ENCODE results near the gene SLC35E4. TPM values are rescaled to one million over a fixed set of nuclear protein-coding genes. Genes with fewer than 3 reads are reported as not detected.
"Not testable (repeated sequence)": the region's sequence is repeated elsewhere in the genome, so short reads cannot be mapped to it uniquely, and the experiment has no call there.

The SLC35E4 gene
- polyA plus RNA-seq, 1 of the 3 experiments (the other 2 are of a cell fraction) = 2.8 TPM

DNA sequence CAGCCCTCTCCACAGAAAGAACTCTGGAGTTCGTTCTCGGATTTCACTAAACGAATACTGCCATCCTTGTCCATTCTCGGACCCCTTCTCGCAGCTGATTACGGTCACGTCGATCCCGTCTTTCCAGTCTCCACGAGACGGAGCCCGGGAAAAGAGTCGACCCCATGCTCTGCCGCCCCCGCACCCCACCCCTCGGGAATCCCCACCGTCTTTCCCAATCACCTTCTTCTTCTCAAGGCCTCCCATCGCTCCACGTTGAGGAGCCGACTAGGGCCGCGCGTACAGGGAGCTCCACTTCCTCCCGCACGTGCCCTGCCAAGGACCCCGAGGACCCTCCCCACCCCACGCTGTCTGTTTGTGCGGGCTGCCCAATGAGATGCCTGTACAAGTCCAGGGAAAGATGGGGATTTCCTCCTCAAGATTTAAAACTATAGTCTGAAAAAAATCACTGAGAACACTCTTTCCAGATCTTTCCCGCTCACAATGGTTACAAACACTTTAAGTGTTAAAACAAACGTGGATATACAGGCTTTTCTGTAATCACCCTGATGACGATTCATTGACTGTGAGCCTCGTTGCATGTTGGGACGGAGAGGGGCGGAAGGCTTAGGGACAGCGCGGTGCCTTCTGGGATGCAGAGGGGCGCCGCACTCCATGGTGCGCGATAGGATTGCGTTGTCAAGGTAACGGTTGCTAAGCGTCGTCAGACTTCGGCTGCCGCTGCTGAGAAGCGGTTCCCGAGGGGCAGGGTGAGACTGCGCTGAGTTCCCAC is 43.8 kb upstream of the SLC35E4 start, which contains the start of gene PES1 (continued):
- no peak for TF ChIP-seq RCOR1 (IDR thresholded peaks at IDR 0.05; ENCODE audit: low read length)
- no peak for TF ChIP-seq EZH2phosphoT487 (IDR thresholded peaks at IDR 0.05; ENCODE audit: borderline replicate concordance, low read depth)
- TF ChIP-seq RFX5 (IDR thresholded peaks at IDR 0.05; ENCODE audit: low read length) = peak; percentile 72
- TF ChIP-seq, protein P1, sequence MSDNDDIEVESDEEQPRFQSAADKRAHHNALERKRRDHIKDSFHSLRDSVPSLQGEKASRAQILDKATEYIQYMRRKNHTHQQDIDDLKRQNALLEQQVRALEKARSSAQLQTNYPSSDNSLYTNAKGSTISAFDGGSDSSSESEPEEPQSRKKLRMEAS (IDR thresholded peaks at IDR 0.05; ENCODE audit: low read depth) = peak; percentile 98
- peak; percentile 81; the same call in 1 of the 2 replicates for TF ChIP-seq SIN3A (IDR thresholded peaks at IDR 0.05; ENCODE audit: borderline replicate concordance, low read depth, low read length)

DNA sequence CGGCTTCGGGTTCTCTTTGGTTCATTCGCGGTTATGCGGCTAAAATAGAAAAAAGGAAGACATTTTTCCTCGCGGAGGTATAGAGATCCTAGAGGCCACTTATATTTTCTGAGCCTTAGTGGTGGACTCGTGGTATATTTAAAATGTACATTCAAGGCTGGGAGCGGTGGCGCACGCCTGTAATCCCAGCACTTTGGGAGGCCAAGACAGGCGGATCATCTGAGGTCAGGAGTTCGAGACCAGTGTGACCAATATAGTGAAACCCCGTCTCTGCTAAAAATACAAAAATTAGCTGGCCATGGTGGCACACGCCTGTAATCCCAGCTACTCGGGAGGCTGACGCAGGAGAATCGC is 43.2 kb upstream of the SLC35E4 start:
- Histone ChIP-seq H3K79me2 (ENCODE audit: insufficient read depth) (peaks cover 39% of the 10 kb centered on the region), H3K4me1 (ENCODE audit: control insufficient read depth in 1 of 2, insufficient read depth in 2 of 2, low read depth in 1 of 2, low read length in 1 of 2) (peaks cover 3 to 11% of the 10 kb centered on the region in 2 experiments; a peak in 3 of 4 replicates), H3K4me3 (ENCODE audit: low read depth in 2 of 2, low read length in 1 of 2) (peak overlapping the region; percentile 20 to 51; a peak in 3 of 4 replicates), H2AFZ (ENCODE audit: low read depth) (peak overlapping the region; percentile 73; the same call in 1 of the 2 replicates), H3K36me3 (replicated peaks in 1 of 2; ENCODE audit: control insufficient read depth in 1 of 2, insufficient read depth in 2 of 2, low read length in 1 of 2) (peaks cover 15 to 20% of the 10 kb centered on the region in 2 experiments), H3K27ac (ENCODE audit: low read depth in 2 of 2, low read length in 1 of 2) (peak overlapping the region in 1 of 2 experiments; percentile 80; a peak in 2 of 4 replicates), H4K20me1 (ENCODE audit: insufficient read depth) (peaks cover 15% of the 10 kb centered on the region; the same call in 1 of the 2 replicates), H3K4me2 (peak overlapping the region; percentile 78; the same call in 1 of the 2 replicates)
- not testable (repeated sequence) for H3K9ac ChIP-seq; H3K9me3 ChIP-seq; DNase-seq; H3K9me2 ChIP-seq; H3F3A ChIP-seq (replicated peaks; ENCODE audit: insufficient read depth); H3K27me3 ChIP-seq (ENCODE audit: insufficient read depth)
- 0 out of 2 replicates have a peak, but pooled peaks have one; percentile 3 for TF ChIP-seq SIN3A (IDR thresholded peaks at IDR 0.05; ENCODE audit: borderline replicate concordance, low read depth, low read length)
- WGBS (ENCODE audit: low lambda C conversion rate) = 32% methylated on average over 18 of the region's 18 CpGs
- ChIA-PET CTCF (interaction anchor here (1.1 to 2.3 kb wide), 6 partner anchors 10 to 493 kb away, joined by 3 to 13 read pairs (median 5); partner anchors contain the start of gene SLC35E4), POLR2A (interaction anchor here (0.7 to 1.9 kb wide), 7 partner anchors 11 to 169 kb away, joined by 3 to 6 read pairs (median 5); partner anchors contain the start of gene TCN2)

DNA sequence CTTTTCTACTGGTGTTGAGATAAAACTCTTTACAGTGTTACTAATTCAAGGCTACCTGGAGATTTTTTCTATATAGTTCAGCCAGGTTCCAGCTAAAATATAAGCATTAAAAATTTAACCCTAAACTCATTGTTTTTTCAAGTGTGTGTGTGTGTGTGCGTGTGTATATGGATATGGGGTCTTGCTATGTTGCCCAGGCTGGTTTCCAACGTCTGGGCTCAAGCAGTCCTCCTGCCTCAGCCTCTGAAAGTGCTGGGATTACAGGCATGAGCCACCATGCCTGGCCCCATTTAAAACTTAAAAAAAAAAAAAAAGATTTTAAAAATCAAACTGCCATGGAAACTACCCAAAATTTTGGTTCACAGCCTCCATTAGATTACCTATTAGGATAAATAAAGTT is 39.4 kb upstream of the SLC35E4 start:
- H3K27ac ChIP-seq (ENCODE audit: low read depth in 2 of 2, low read length in 1 of 2) = no peak overlapping the region
- H3K27me3 ChIP-seq (ENCODE audit: insufficient read depth) = peaks cover 8% of the 10 kb centered on the region; the same call in 1 of the 2 replicates
- no peak overlapping the region for H3K9ac ChIP-seq
- CTCF ChIA-PET = interaction anchor here (0.7 to 2.1 kb wide), 2 partner anchors 10 to 39 kb away, joined by 3 to 7 read pairs; no protein-coding TSS in a partner anchor
- 57% methylated on average over 2 of the region's 2 CpGs for WGBS (ENCODE audit: low lambda C conversion rate)
- H3K4me2 ChIP-seq = no peak overlapping the region
- no peaks in the 10 kb centered on the region for H4K20me1 ChIP-seq (ENCODE audit: insufficient read depth)
- no peaks in the 10 kb centered on the region for H3K36me3 ChIP-seq (replicated peaks in 1 of 2; ENCODE audit: control insufficient read depth in 1 of 2, insufficient read depth in 2 of 2, low read length in 1 of 2)
- peaks cover 5% of the 10 kb centered on the region for H3K79me2 ChIP-seq (ENCODE audit: insufficient read depth)
- H3K4me1 ChIP-seq (ENCODE audit: control insufficient read depth in 1 of 2, insufficient read depth in 2 of 2, low read depth in 1 of 2, low read length in 1 of 2) = peaks cover 0 to under 1% of the 10 kb centered on the region in 2 experiments; a peak in 1 of 4 replicates
- POLR2A ChIA-PET = no interaction called here
- DNase-seq = no peak
- H3K4me3 ChIP-seq (ENCODE audit: low read depth in 2 of 2, low read length in 1 of 2) = no peak overlapping the region
- no peaks in the 10 kb centered on the region for H3F3A ChIP-seq (replicated peaks; ENCODE audit: insufficient read depth)
- no peak overlapping the region for H2AFZ ChIP-seq (ENCODE audit: low read depth)
- H3K9me3 ChIP-seq = no peaks in the 10 kb centered on the region
- H3K9me2 ChIP-seq = no peaks in the 10 kb centered on the region
- no peak for TF ChIP-seq NFIC (IDR thresholded peaks at IDR 0.05; ENCODE audit: borderline replicate concordance)
- no peak for TF ChIP-seq RAD21 (IDR thresholded peaks at IDR 0.05; ENCODE audit: low read length)
- TF ChIP-seq FOSL2 (IDR thresholded peaks at IDR 0.05; ENCODE audit: borderline replicate concordance, low read depth) = no peak
- TF ChIP-seq, protein P2, sequence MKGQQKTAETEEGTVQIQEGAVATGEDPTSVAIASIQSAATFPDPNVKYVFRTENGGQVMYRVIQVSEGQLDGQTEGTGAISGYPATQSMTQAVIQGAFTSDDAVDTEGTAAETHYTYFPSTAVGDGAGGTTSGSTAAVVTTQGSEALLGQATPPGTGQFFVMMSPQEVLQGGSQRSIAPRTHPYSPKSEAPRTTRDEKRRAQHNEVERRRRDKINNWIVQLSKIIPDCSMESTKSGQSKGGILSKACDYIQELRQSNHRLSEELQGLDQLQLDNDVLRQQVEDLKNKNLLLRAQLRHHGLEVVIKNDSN (IDR thresholded peaks at IDR 0.05; ENCODE audit: borderline replicate concordance, low read depth) = no peak
- TF ChIP-seq EZH2phosphoT487 (IDR thresholded peaks at IDR 0.05; ENCODE audit: borderline replicate concordance, low read depth) = no peak
- TF ChIP-seq GABPA (IDR thresholded peaks at IDR 0.05; ENCODE audit: low read depth) = no peak
- TF ChIP-seq MXI1 (IDR thresholded peaks at IDR 0.05; ENCODE audit: low read depth, low read length) = no peak
- TF ChIP-seq, protein P1 (IDR thresholded peaks at IDR 0.05; ENCODE audit: low read depth) = no peak
- TF ChIP-seq, protein P3, sequence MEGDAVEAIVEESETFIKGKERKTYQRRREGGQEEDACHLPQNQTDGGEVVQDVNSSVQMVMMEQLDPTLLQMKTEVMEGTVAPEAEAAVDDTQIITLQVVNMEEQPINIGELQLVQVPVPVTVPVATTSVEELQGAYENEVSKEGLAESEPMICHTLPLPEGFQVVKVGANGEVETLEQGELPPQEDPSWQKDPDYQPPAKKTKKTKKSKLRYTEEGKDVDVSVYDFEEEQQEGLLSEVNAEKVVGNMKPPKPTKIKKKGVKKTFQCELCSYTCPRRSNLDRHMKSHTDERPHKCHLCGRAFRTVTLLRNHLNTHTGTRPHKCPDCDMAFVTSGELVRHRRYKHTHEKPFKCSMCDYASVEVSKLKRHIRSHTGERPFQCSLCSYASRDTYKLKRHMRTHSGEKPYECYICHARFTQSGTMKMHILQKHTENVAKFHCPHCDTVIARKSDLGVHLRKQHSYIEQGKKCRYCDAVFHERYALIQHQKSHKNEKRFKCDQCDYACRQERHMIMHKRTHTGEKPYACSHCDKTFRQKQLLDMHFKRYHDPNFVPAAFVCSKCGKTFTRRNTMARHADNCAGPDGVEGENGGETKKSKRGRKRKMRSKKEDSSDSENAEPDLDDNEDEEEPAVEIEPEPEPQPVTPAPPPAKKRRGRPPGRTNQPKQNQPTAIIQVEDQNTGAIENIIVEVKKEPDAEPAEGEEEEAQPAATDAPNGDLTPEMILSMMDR (IDR thresholded peaks at IDR 0.05) = no peak
- TF ChIP-seq FOXJ3 (CRISPR knock-in tag; IDR thresholded peaks at IDR 0.05) = no peak
- TF ChIP-seq FOXM1 (IDR thresholded peaks at IDR 0.05; ENCODE audit: low read depth) = no peak
- TF ChIP-seq, protein P4, sequence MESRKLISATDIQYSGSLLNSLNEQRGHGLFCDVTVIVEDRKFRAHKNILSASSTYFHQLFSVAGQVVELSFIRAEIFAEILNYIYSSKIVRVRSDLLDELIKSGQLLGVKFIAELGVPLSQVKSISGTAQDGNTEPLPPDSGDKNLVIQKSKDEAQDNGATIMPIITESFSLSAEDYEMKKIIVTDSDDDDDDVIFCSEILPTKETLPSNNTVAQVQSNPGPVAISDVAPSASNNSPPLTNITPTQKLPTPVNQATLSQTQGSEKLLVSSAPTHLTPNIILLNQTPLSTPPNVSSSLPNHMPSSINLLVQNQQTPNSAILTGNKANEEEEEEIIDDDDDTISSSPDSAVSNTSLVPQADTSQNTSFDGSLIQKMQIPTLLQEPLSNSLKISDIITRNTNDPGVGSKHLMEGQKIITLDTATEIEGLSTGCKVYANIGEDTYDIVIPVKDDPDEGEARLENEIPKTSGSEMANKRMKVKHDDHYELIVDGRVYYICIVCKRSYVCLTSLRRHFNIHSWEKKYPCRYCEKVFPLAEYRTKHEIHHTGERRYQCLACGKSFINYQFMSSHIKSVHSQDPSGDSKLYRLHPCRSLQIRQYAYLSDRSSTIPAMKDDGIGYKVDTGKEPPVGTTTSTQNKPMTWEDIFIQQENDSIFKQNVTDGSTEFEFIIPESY (IDR thresholded peaks at IDR 0.05; ENCODE audit: borderline replicate concordance, low read depth) = no peak
